Progenitor cell of endocrine pancreas (in vitro differentiated cells): ENCODE measurements around the gene FAM181A. TPM values are rescaled to one million over a fixed set of nuclear protein-coding genes. Genes with fewer than 3 reads are reported as not detected.

Experiments used
- DNase-seq: peaks from one replicate; pipeline ENCODE4 v3.0.0; 2021; ENCODE audit warnings: low spot score; ENCODE audit not compliant: unreplicated experiment
- H3K27ac Mint-ChIP-seq: 2 replicates; pipeline ENCODE4 v1.8.0; 2021; ENCODE audit warnings: mild to moderate bottlenecking, moderate library complexity, mixed read lengths
- H3K27me3 Mint-ChIP-seq: 2 replicates; pipeline ENCODE4 v1.8.0; 2021; ENCODE audit warnings: mixed read lengths
- H3K36me3 Mint-ChIP-seq: 2 replicates; pipeline ENCODE4 v1.8.0; 2022; ENCODE audit warnings: mixed read lengths; ENCODE audit not compliant: insufficient read depth
- H3K4me1 Mint-ChIP-seq: 2 replicates; pipeline ENCODE4 v1.8.0; 2021; ENCODE audit warnings: low read depth, mixed read lengths
- H3K4me3 Mint-ChIP-seq: 2 replicates; pipeline ENCODE4 v1.8.0; 2021; ENCODE audit warnings: low read depth, mild to moderate bottlenecking, moderate library complexity, mixed read lengths
- H3K9me3 Mint-ChIP-seq: 2 replicates; pipeline ENCODE4 v1.8.0; 2021; ENCODE audit warnings: low read depth, mixed read lengths
- total RNA-seq: library from RNA; stranded (reverse); gene quantifications from 2 replicates; pipeline ENCODE4 v1.2.1, GENCODE V29; 2021
- TF ChIP-seq, protein P1 (sequence below): fragments of 200-600 bp; sonication (generic); IDR thresholded peaks from one replicate; pipeline ENCODE4 v1.5.0; 2021; ENCODE audit warnings: antibody characterized with exemption, mild to moderate bottlenecking; ENCODE audit not compliant: unreplicated experiment

Gene FAM181A
- total RNA-seq, 1 donor from 2014 or later, result not detected

GRCh38 chr14:93953263-93953662 lies 26.1 kb downstream of the FAM181A start:
- Mint-ChIP-seq H3K9me3 (no peaks in the 10 kb centered on the region), H3K4me1 (no peaks in the 10 kb centered on the region), H3K36me3 (no peaks in the 10 kb centered on the region), H3K27me3 (peaks cover 15% of the 10 kb centered on the region), H3K27ac (no peak overlapping the region), H3K4me3 (no peak overlapping the region)
- TF ChIP-seq, protein P1, sequence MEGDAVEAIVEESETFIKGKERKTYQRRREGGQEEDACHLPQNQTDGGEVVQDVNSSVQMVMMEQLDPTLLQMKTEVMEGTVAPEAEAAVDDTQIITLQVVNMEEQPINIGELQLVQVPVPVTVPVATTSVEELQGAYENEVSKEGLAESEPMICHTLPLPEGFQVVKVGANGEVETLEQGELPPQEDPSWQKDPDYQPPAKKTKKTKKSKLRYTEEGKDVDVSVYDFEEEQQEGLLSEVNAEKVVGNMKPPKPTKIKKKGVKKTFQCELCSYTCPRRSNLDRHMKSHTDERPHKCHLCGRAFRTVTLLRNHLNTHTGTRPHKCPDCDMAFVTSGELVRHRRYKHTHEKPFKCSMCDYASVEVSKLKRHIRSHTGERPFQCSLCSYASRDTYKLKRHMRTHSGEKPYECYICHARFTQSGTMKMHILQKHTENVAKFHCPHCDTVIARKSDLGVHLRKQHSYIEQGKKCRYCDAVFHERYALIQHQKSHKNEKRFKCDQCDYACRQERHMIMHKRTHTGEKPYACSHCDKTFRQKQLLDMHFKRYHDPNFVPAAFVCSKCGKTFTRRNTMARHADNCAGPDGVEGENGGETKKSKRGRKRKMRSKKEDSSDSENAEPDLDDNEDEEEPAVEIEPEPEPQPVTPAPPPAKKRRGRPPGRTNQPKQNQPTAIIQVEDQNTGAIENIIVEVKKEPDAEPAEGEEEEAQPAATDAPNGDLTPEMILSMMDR, result peak; percentile 18
- DNase-seq, result no peak

- H3K36me3 Mint-ChIP-seq, result no peaks in the 10 kb centered on the region
- no peak overlapping the region for H3K4me3 Mint-ChIP-seq
- H3K4me1 Mint-ChIP-seq, result no peaks in the 10 kb centered on the region
- peaks cover 15% of the 10 kb centered on the region for H3K27me3 Mint-ChIP-seq
- no peak overlapping the region for H3K27ac Mint-ChIP-seq
- no peaks in the 10 kb centered on the region for H3K9me3 Mint-ChIP-seq
- DNase-seq, result no peak
- TF ChIP-seq, protein P1, result no peak
Observed at GRCh38 chr14:93953739-93954515, 26.8 kb downstream of the FAM181A start.

GRCh38 chr14:93954516-93954830 lies 27.3 kb downstream of the FAM181A start:
- Mint-ChIP-seq H3K27ac (no peak overlapping the region), H3K27me3 (peaks cover 15% of the 10 kb centered on the region), H3K9me3 (no peaks in the 10 kb centered on the region)

GRCh38 chr14:93954900-93955849 lies 28.0 kb downstream of the FAM181A start:
- TF ChIP-seq, protein P1, result no peak
- no peaks in the 10 kb centered on the region for H3K9me3 Mint-ChIP-seq
- H3K4me3 Mint-ChIP-seq, result no peak overlapping the region
- DNase-seq, result no peak
- H3K27ac Mint-ChIP-seq, result no peak overlapping the region
- H3K27me3 Mint-ChIP-seq, result peaks cover 15% of the 10 kb centered on the region
- peaks cover 6% of the 10 kb centered on the region for H3K4me1 Mint-ChIP-seq
- no peaks in the 10 kb centered on the region for H3K36me3 Mint-ChIP-seq

More at GRCh38 chr14:93954516-93954830, 27.3 kb downstream of the FAM181A start:
- DNase-seq, result no peak
- Mint-ChIP-seq H3K4me3 (no peak overlapping the region), H3K4me1 (peaks cover 4% of the 10 kb centered on the region), H3K36me3 (no peaks in the 10 kb centered on the region)
- TF ChIP-seq, protein P1, result no peak

GRCh38 chr14:93955850-93956481 lies 28.8 kb downstream of the FAM181A start:
- H3K36me3 Mint-ChIP-seq, result no peaks in the 10 kb centered on the region
- no peak overlapping the region for H3K4me3 Mint-ChIP-seq
- TF ChIP-seq, protein P1, result no peak
- no peak overlapping the region for H3K27ac Mint-ChIP-seq
- H3K4me1 Mint-ChIP-seq, result peaks cover 6% of the 10 kb centered on the region
- no peaks in the 10 kb centered on the region for H3K9me3 Mint-ChIP-seq
- peaks cover 15% of the 10 kb centered on the region for H3K27me3 Mint-ChIP-seq
- no peak for DNase-seq
